K562 (cell line): ENCODE results near the gene DTNB. TPM values are rescaled to one million over a fixed set of nuclear protein-coding genes. Genes with fewer than 3 reads are reported as not detected.

ENCODE experiments used
- EHMT2 ChIP-seq: fragments of 450-650 bp; IDR thresholded peaks from 2 replicates; pipeline ENCODE4 v1.6.1; 2018; ENCODE audit warnings: antibody characterized with exemption
- MTA2 ChIP-seq: fragments of 450-650 bp; IDR thresholded peaks from 2 replicates; pipeline ENCODE4 v1.6.1; 2016; ENCODE audit warnings: low read depth
- RBM39 ChIP-seq: fragments of 200-400 bp; formaldehyde crosslinking; optimal IDR thresholded peaks from 2 replicates; pipeline ENCODE3; 2018; ENCODE audit warnings: low read depth, low read length
- RREB1 ChIP-seq: fragments of 250-450 bp; sonication (Bioruptor Pico); IDR thresholded peaks from 2 replicates; pipeline ENCODE4 v1.4.0; 2020
- STAT6 ChIP-seq: sonication (generic); formaldehyde crosslinking; IDR thresholded peaks from 2 replicates; pipeline ENCODE4 v1.8.1; 2023; ENCODE audit warnings: mild to moderate bottlenecking, missing genetic modification reagents
- polyA plus RNA-seq, 8 experiments: library from polyadenylated mRNA; depleted of rRNA in 4 of 8; stranded (reverse) in 5 of 8; unstranded in 3 of 8; fragments of >200 nt; fragmentation: Nextera tagmentation in 2 of 8; fragmentation: Illumina TruSeq in 1 of 8; extraction: Ambion mirVana in 2 of 8; extraction: Trizol in 1 of 8; gene quantifications; 2 replicates each; pipeline versions ENCODE4 v1.2.1 to v1.2.3, GENCODE V29; 2011 to 2014; ENCODE audit warnings: inconsistent platforms in 1 of 8, missing spikeins in 1 of 8
- total RNA-seq, 7 experiments: library from RNA; depleted of rRNA in 6 of 7; stranded (reverse); fragments of >200 nt in 6 of 7; fragmentation: Illumina TruSeq in 2 of 7; extraction: Trizol in 2 of 7; gene quantifications; 2 replicates each; pipeline versions ENCODE4 v1.2.1 to v1.2.3, GENCODE V29; 2011 to 2021; ENCODE audit warnings: low replicate concordance in 1 of 7
- TF ChIP-seq, protein P1 (sequence below): sonication (generic); formaldehyde crosslinking; IDR thresholded peaks from 2 replicates; pipeline ENCODE4 v1.8.1; 2023; ENCODE audit warnings: mild to moderate bottlenecking, missing genetic modification reagents, moderate library complexity

DTNB gene
- total and polyA plus RNA-seq, 9 of the 15 experiments (the other 6 are each of a cell fraction or from before 2014, with no cell fraction given): 0.18 to 2.0 (median 0.77) TPM; not detected in 2

- TF ChIP-seq MTA2: no peak
- TF ChIP-seq EHMT2: peak; percentile 81; the same call in 1 of the 2 replicates
- TF ChIP-seq RBM39: no peak
- no peak for TF ChIP-seq RREB1 (CRISPR knock-in tag)
- TF ChIP-seq STAT6: no peak
- TF ChIP-seq, protein P1, sequence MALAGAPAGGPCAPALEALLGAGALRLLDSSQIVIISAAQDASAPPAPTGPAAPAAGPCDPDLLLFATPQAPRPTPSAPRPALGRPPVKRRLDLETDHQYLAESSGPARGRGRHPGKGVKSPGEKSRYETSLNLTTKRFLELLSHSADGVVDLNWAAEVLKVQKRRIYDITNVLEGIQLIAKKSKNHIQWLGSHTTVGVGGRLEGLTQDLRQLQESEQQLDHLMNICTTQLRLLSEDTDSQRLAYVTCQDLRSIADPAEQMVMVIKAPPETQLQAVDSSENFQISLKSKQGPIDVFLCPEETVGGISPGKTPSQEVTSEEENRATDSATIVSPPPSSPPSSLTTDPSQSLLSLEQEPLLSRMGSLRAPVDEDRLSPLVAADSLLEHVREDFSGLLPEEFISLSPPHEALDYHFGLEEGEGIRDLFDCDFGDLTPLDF: no peak
Measured at GRCh38 chr2:25417715-25418369, 255.5 kb downstream of the DTNB start (continued).
